OCI-LY1 (cell line): ENCODE measurements around the gene TECTB.

Source experiments
- H2AFZ ChIP-seq: fragments of 200-600 bp; sonication (generic), shearing (Covaris generic); 2 replicates; pipeline ENCODE4 v1.6.0; 2014; ENCODE audit warnings: antibody characterized with exemption, mild to moderate bottlenecking, low read length
- H3F3A ChIP-seq: fragments of 200-600 bp; sonication (generic), shearing (Covaris generic); 2 replicates; pipeline ENCODE4 v1.6.0; 2014; ENCODE audit warnings: mild to moderate bottlenecking, antibody characterized with exemption, low read length, moderate library complexity; ENCODE audit not compliant: insufficient read depth
- H3K27ac ChIP-seq: fragments of 200-600 bp; sonication (generic); 2 replicates; pipeline ENCODE4 v1.5.1; 2014; ENCODE audit warnings: low read length, mixed run types, mild to moderate bottlenecking, low read depth; ENCODE audit not compliant: poor library complexity, severe bottlenecking
- H3K27me3 ChIP-seq: fragments of 200-600 bp; sonication (generic); 2 replicates; pipeline ENCODE4 v1.6.0; 2014; ENCODE audit warnings: antibody characterized with exemption, mild to moderate bottlenecking, low read length, moderate library complexity; ENCODE audit not compliant: insufficient read depth
- H3K36me3 ChIP-seq: fragments of 200-600 bp; sonication (generic); 2 replicates; pipeline ENCODE4 v1.6.1; 2014; ENCODE audit warnings: mild to moderate bottlenecking, antibody characterized with exemption, low read length, moderate library complexity, mixed read lengths; ENCODE audit not compliant: insufficient read depth
- H3K4me1 ChIP-seq: fragments of 200-600 bp; sonication (generic); 2 replicates; pipeline ENCODE4 v1.5.1; 2014; ENCODE audit warnings: mild to moderate bottlenecking, low read length, moderate library complexity; ENCODE audit not compliant: insufficient read depth, severe bottlenecking
- H3K4me2 ChIP-seq: fragments of 200-600 bp; sonication (generic), shearing (Covaris generic); 2 replicates; pipeline ENCODE4 v1.6.1; 2014; ENCODE audit warnings: low read length
- H3K4me3 ChIP-seq: fragments of 200-600 bp; sonication (generic); 2 replicates; pipeline ENCODE4 v1.5.1; 2014; ENCODE audit warnings: low read length, low read depth, mild to moderate bottlenecking, mixed read lengths; ENCODE audit not compliant: poor library complexity, severe bottlenecking
- H3K79me2 ChIP-seq: fragments of 200-600 bp; shearing (Covaris generic); 2 replicates; pipeline ENCODE4 v1.6.1; 2016; ENCODE audit warnings: mixed run types, low read length, mixed read lengths; ENCODE audit not compliant: insufficient read depth
- H3K9ac ChIP-seq: fragments of 200-600 bp; sonication (generic), shearing (Covaris generic); 2 replicates; pipeline ENCODE4 v1.6.1; 2014; ENCODE audit warnings: mild to moderate bottlenecking, low read length, mixed read lengths
- H3K9me2 ChIP-seq: fragments of 200-600 bp; sonication (generic), shearing (Covaris generic); 2 replicates; pipeline ENCODE4 v1.6.1; 2014; ENCODE audit warnings: low read depth, mild to moderate bottlenecking, low read length, mixed read lengths
- H3K9me3 ChIP-seq: fragments of 200-600 bp; shearing (Covaris generic); 2 replicates; pipeline ENCODE4 v1.6.1; 2014; ENCODE audit warnings: low read length, mixed read lengths
- H4K20me1 ChIP-seq: fragments of 200-600 bp; sonication (generic), shearing (Covaris generic); 2 replicates; pipeline ENCODE4 v1.6.0; 2016; ENCODE audit warnings: mild to moderate bottlenecking, low read length; ENCODE audit not compliant: insufficient read depth
- CTCF ChIP-seq: fragments of 200-600 bp; sonication (generic), shearing (Covaris generic); IDR thresholded peaks from 2 replicates; pipeline ENCODE4 v1.5.1; 2017; ENCODE audit warnings: mild to moderate bottlenecking, antibody characterized with exemption, low read length, moderate library complexity, mixed read lengths
- EZH2 ChIP-seq: fragments of 200-600 bp; sonication (generic), shearing (Covaris generic); IDR thresholded peaks from 2 replicates; pipeline ENCODE4 v1.8.0; 2017; ENCODE audit warnings: borderline replicate concordance, mixed run types, mild to moderate bottlenecking, antibody characterized with exemption, low read length, moderate library complexity, mixed read lengths

The TECTB gene

GRCh38 chr10:112286837-112287818, 3.9 kb downstream of the TECTB start:
- Histone ChIP-seq H3F3A (no peaks in the 10 kb centered on the region), H4K20me1 (no peaks in the 10 kb centered on the region), H3K4me2 (no peak overlapping the region), H3K27ac (no peak overlapping the region), H3K9me2 (no peaks in the 10 kb centered on the region), H3K4me1 (no peaks in the 10 kb centered on the region), H2AFZ (no peak overlapping the region), H3K79me2 (no peaks in the 10 kb centered on the region), H3K4me3 (no peak overlapping the region), H3K36me3 (no peaks in the 10 kb centered on the region), H3K9ac (no peak overlapping the region), H3K27me3 (no peaks in the 10 kb centered on the region), H3K9me3 (no peaks in the 10 kb centered on the region)
- no peak for TF ChIP-seq EZH2
- no peak for TF ChIP-seq CTCF

DNA sequence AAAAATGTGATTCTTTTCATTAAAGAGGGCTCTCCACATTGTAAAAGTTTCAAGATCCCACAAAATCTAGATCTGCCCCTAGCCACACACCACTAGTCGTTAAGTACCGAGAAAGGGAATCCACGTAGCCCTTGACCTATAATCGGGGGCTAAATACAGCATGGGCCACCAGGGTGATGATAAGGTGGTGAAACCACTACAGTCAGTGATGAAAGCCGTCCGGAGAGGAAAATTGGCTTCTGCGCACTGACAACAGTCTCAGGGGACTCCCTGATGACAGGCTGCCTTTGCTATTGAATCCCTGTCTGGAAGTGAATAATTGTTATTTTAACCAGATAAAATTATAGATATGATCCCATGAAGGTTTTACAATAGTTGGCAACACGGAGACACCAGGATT, 4.6 kb downstream of the TECTB start:
- Histone ChIP-seq H3K9me2 (no peaks in the 10 kb centered on the region), H3K79me2 (no peaks in the 10 kb centered on the region), H3F3A (no peaks in the 10 kb centered on the region), H3K27me3 (no peaks in the 10 kb centered on the region), H3K9ac (no peak overlapping the region), H3K36me3 (no peaks in the 10 kb centered on the region), H3K4me2 (no peak overlapping the region), H3K4me1 (no peaks in the 10 kb centered on the region), H3K27ac (no peak overlapping the region), H3K9me3 (no peaks in the 10 kb centered on the region), H3K4me3 (no peak overlapping the region), H4K20me1 (no peaks in the 10 kb centered on the region), H2AFZ (no peak overlapping the region)
- TF ChIP-seq EZH2: no peak
- no peak for TF ChIP-seq CTCF

GRCh38 chr10:112288486-112288885, 5.3 kb downstream of the TECTB start:
- H3K4me1 ChIP-seq: no peaks in the 10 kb centered on the region
- no peak overlapping the region for H3K27ac ChIP-seq
- H2AFZ ChIP-seq: no peak overlapping the region
- no peaks in the 10 kb centered on the region for H3K9me2 ChIP-seq
- no peak for TF ChIP-seq EZH2
- TF ChIP-seq CTCF: no peak
- H3K36me3 ChIP-seq: no peaks in the 10 kb centered on the region
- no peaks in the 10 kb centered on the region for H3K79me2 ChIP-seq
- no peaks in the 10 kb centered on the region for H4K20me1 ChIP-seq
- no peak overlapping the region for H3K4me3 ChIP-seq
- H3K9ac ChIP-seq: no peak overlapping the region
- H3K27me3 ChIP-seq: no peaks in the 10 kb centered on the region
- no peak overlapping the region for H3K4me2 ChIP-seq
- H3K9me3 ChIP-seq: no peaks in the 10 kb centered on the region
- H3F3A ChIP-seq: no peaks in the 10 kb centered on the region
